Effector CD4-positive, alpha-beta T cell (primary cell): ENCODE data around the gene HMX2. TPM values are rescaled to one million over a fixed set of nuclear protein-coding genes. Genes with fewer than 3 reads are reported as not detected.
A peak's percentile ranks its signal among the peaks of the same experiment; 100 is the strongest.

Source experiments
- DNase-seq: peaks from one replicate; pipeline ENCODE4 v3.0.0-alpha.2; 2020
- total RNA-seq: gene quantifications from one replicate; lab custom pipeline; 2026; lab: John Stamatoyannopoulos, UW

Gene HMX2, protein sequence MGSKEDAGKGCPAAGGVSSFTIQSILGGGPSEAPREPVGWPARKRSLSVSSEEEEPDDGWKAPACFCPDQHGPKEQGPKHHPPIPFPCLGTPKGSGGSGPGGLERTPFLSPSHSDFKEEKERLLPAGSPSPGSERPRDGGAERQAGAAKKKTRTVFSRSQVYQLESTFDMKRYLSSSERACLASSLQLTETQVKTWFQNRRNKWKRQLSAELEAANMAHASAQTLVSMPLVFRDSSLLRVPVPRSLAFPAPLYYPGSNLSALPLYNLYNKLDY
- total RNA-seq = not detected

DNA sequence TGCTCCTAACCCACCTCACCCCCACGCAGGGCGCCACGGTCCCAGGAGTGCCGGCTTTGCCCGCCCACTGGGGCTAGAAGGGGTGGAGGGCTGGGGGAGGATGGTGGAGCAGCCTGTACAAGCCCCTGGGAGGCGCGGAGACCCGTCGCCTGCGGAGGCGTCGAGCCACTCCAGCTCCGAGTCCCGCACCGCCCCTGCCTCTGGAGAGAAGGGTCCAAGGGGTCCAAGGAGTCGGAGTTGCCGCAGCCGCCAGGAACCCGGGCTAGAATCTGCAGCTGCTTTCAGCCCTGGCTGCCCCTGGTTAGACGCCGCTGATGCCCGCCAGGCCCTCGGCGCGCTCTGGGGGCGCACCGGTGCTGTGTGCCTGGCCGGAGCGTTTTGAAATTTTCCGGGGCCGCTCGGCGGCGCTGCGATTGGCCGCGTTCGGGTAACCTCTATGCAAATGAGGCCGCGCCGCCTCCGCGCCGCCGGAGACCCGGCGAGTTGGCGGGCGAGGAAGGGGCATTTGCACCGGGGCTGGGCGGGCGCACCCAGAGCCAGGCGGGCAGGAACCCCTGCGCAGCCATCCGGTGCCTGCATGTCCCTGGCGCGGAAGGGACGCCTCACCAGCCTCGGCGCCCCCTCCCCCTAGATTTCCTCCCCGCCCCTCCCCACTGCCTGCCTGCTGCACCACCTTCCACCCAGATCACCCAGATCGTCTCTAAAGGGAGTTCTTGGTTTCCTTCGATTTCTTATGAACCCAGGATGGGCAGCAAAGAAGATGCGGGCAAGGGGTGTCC, at the start of gene HMX2:
TSS of gene HMX2 (plus strand) at position 502 of the 779 bp plus-strand sequence. CDS start at position 745, 243 bp downstream.
- DNase-seq = no peak

DNA sequence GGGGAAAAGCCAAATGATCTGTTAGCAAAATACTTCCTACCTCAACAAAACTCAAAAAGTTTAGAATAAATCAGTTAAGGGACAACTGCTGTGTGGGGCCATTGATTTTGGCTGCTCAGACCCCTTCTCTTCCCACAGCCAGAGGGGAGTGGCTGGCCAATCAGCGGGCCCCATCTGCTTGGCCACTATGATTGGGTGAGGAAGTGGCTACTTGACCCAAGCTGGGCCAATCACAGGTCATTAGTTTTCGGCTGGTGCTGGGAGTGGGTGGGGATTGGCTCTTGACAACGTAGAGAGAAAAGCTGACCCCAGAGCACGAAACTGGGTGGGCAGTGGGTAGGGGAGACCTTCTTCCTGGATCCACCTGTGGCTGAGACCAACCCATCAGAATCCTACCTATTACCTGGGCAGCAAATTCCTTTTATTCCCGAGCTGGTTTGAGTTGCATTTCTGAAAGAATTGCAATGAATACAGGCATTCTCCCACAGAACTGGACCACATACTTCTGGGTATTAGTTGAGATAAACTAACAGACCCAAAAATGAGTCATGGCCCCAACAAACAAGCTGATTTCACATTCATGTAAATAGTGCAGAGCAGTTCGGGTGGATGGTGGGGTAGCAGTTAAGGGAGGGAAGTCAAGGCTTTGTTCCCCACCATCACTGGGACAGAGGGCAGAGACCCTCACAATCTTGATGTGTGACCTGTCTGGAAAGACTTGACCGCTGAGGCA, 47.7 kb upstream of the HMX2 start:
- DNase-seq = no peak

DNA sequence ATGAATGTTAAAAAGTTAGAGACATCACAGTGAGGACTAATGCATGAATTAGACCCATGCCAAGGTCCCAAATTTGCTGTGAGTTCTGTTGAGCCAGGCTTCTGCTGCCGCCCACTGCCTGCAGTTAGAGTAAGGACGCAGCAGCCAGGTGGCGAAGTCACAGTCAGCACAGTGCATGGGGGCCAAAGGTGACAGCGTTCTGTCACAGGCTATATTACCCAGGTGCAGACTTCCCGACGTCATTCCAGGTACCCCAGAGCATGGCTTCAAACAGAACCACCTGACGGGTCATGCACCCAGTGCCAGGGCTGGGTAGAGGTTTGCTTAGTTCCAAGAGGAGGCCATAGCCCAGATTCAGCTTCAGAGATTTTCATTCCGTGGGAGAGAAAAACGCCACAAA, 46.1 kb upstream of the HMX2 start:
- no peak for DNase-seq

DNA sequence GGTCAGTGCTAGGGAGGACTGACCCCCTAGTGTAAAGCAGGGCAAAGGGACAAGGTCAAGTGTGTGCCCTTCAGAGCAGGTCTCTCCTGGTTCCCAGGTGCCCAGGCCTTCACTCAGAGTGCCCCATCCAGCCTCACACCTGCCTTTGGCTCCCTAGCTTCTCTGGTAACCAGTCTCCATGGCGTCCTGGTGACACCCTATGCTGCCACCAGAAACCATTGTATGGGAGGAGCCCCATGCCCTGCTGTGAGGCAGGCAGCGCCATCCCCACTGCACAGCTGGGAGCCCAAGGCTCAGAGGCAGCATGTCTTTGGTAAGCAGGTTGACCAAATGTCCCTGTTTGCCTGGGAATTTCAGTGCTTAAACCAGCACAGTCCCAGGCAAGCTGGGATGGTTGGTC, 45.3 kb upstream of the HMX2 start:
- no peak for DNase-seq

DNA sequence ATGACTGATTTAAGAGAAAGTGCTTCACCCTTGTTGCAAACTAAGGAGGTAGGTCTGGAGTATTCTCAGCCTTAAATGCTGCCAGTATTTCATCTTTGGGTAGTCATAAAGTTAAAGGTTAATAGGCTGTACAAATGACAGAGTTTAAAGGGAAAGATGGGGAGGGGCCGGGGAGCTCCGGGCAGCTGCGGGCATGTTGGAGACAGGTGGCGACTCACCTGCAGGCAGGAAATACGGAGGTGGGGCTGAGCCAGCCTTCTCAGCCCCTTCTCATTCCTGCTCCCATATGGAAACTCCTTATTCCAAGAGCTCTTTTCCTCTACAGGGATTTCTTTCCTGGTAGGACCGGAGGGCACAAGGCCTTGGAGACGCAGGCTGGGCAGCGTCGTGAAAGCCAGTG, 44.0 kb upstream of the HMX2 start:
- no peak for DNase-seq

DNA sequence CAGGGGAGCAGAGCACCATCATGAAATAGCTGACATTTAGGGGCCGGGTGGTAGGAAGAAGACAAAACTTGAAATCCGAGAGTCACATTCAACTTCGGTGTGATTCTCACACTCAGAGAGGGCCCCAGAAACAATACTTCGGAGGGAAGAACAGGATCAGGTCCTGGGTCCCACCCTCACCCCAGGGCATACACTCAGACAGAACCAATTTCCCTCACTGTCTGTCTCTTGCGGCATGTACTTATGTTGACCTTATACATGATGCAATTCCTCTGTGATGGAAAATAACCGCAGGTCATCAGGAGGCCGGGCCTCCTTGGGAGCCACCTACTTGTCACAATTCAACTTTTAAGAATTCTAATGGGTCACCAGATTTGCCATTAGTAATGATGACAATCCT, 38.5 kb upstream of the HMX2 start:
- no peak for DNase-seq

DNA sequence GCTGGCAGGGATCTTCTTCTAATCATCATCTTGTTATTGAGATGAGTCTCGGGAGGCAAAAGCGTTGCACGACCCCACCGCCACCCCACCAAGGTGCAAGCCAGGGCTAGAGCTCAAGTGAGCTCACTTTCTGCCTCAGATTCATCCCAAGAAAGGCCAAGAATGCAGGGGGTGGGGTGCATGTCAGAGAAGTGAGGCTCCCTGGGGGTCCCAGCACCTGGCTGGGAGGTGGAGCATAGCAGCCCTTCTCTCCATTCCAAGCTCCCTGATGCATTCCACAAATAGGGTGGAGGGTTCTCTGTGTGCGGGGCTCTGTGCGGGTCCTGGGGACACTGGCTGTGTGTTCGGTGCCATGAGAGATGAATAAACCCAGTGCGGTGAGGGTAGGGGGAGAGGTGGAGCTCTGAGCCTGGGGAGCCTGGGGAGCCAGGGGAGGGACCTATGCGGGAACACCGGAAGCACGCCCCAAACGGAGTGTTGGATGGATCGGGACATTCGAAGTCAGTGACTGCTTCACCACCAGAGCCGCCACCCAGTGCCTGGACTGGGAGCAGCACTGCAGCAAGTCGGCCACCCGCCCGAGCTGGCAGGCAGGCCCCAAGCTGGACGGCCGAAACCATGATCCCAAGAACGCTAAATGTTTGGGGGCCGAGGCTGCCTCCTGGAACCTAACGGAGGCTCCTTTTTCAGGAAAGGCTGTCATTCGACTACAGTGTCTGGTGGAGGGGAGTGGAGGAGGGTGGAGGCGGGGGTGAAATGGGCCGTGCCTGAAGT, 30.1 kb upstream of the HMX2 start:
- DNase-seq = no peak

DNA sequence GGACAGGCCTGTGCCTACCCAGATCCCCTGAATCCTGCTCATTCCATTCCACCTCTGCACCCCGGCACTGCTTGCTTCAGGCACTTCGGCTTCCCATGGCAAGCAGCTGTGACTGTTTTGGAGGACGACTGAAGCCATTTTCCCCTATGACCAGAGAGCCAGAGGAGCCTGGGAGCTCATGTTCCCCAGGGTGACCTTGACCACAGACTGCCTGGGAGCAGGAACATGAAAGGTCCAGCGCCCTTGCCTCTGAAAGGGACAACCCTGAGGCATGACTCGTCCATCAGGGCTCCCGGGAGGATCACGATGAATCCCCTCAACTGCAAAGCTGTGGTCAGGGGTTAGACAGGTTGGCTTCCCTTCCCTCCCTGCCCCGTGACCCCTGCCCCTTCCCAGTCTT, 28.9 kb upstream of the HMX2 start:
- DNase-seq = no peak

DNA sequence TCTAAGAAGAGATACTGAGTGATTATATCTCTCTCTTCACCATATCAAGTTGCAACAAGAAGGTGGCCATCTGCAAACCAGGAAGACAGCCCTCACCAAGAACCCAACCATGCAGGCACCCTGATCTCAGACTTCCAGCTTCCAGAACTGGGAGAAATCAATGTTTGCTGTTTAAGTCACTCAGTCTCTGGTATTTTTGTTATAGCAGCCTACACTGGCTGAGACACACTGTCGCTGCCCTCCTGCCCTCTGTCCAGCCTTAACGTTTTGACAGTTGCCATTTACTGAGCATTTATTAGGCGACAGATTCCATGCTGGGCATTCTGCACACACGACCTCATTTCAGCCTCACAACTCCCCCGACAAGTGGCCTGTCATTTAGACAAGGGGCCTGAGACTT, 21.7 kb upstream of the HMX2 start:
- DNase-seq = no peak

DNA sequence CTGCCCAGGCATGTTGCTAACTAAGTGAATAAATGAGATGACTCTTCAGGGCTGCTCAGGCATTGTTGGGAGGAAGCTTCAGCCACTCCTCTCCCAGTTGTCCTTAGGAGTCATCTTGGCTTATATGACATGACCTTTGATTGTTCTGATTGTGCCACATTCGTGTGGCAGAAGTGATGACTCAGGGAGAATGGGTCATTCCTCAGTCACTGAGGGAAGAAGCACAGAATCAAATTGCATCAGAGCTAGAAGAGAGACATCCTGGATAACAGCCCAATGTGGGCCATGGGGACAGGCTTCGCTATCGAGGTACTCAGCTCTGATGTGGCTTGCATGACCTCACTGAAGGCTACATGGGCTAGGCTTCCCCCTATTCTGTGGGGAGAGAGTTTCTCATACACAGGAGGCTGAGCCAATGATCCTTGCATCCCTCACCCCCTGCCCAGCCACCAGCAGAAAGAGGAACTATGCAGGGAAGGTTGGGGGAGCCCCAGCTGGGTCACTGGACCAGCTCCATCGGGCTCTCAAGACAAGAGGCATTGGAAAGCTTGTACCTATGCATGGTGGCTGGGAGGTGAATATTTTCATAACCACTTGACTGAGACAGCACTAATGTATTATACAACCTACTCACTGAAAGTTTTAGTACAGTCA, 18.2 kb upstream of the HMX2 start:
- DNase-seq = no peak

DNA sequence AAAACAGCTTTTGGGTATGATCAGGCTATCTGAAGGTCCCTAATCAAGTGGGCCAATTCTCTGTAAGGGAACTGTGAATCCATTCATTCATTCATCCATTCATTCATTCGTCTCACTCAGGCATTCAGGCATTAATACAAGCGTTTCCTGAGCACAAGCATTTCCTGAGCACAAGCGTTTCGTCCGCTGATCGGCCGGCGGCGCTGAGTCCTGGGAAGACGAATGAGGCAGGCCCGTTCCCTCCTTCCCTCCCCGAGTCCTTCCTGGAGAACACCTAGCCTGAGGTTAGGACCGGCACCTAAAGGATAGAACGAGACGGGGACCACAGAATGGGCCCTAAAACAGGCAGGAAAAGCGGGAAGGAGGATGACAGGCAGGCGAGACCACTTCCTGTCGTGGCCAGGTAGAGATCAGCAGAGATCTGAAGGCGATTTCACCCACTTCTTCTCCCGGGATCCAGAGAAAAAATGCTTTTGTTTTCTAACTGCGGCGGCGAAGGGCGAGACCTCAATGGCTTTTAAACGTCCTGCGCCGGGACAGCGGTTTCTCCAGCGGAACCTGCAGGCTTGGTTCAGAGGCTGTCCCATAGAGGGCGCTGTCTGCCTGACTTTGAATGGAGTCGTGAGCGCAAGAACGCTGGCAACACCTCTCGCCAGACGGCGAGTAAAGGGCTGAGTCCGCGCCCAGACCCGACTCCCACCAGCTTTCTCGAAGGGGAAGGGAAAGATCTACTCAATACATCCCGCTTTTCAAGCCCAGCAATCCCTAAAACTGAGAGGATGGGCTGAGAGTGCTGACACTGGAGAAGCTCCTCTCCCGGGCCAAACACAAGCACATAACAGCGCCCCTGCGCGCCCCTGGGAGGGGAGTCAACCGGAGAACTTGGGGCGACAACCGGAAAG, 15.1 kb upstream of the HMX2 start:
- DNase-seq = peak; percentile 84

DNA sequence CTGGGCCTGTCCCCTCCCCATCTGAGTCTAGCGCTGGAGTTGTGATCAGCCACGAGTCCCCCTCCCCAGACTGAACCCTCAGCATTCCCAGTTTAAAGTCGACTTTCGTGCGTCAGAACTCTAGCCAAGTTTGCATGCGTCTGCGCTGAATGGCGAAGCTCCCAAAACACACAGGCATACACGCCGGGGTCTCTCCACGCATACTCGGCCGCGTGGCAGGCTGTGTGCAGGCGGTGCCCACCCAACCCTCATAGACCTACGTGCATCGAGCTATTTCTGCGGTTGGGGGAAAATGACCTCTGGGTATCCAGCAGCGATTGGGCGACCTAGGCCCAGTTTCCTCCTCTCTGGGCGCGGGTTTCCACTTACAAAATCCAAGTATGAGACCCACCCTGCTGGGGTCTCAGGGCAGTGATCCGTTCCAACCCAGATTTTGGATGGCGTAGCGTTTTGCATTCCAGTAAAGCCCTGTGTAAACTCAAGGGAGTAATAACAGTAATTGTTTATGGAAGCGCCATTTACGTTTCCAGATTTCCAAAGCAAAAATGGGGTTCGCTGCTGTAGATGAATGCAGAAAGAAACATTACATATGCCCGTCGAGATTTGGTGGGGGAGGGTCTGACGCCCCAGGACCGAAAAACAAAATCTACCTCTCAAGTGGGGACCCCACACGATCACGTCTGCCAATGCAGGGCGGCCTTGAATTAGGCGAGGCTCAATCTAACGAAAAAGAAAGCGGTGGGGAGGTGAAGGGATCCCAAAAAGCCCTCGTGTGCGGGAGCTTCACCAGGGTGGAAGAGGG, 14.2 kb upstream of the HMX2 start:
- no peak for DNase-seq

DNA sequence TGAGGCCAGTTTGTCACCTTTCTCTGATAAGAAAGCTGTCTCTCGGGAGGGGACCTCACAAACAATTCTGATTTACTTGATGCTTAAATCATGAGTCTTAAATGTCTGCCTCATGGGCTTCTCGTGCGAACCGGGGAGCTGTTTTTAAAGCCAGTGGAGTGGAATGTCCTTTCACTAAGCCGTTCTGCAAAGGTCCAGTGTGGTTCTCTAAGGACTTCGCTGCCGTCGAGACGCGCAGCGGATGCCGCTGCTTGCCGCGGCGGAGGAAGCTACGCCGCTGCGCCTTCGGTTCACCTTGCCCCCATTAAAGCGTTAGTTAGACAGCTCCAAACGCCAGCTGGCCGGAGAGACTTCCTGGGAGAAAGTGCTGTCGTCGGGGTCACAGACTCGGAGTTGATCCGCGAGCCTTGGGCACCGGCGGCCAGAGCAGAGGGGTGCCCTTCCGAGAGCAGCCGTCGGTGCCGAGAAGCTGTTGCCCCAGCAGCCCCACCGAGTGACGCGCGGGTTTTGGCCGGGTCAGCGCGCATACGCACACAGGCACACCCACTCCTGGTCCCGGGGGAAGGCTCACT, 13.5 kb upstream of the HMX2 start:
- no peak for DNase-seq

DNA sequence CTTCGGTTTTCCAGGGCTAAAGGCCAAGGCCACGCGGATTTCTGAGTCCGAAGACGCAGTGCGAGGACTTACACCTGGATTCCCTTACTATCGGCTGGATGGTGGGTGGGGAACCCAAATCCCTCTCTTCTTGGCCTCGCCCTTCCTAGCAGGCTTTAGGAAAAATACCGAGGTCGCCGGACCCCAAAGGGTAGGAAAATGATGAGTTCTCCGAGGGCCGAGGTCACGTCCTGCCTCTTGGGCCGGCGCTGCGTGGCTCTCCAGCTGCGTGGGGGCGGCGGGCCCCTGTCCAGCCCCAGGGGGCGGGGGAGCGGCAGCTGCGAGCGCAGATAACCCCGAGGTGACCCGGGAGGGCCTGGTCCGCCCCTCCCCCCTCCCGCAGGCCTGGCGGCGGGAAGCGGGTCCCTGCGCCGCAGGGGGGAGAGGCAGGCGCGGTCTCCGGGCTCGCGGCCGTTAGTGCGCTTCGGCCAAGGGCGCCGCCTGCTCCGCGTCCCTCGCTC, 13.0 kb upstream of the HMX2 start:
- DNase-seq = no peak

DNA sequence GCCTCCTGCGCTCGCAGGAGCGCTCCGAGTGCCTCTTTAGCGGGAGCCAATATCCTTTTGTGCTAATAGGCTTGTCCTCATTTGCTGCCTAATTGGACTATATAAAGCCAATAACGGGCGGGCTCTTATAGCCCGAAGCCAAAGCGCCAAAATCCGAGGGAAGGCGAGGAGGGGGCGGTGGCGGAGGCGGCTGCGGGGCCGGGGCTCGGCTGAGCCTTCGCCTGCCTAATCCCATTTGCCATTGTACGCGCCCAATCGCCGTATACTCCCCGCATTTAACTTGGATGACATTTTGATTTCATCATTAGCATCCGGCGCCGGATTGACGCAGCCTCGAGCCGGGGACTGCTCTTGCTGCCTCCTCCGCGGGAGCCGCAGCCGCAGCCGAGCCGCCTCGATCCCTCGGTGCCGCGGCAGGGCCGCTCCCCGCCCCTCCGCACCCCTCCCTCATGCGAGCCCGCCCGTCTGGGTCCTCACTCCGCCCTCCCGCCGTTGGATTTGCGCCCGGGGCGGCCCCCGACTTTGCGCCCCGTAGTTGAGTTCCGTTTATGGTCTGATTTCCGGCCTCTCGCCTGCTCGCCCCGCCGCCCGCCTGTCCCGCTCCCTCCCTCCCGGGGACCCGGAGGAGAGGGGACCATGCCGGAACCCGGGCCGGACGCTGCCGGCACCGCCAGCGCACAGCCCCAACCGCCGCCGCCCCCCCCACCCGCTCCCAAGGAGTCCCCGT, 12.4 kb upstream of the HMX2 start, which contains the start of gene HMX3:
TSS of gene HMX3 (plus strand) at position 556 of the 727 bp plus-strand sequence. CDS start at position 637, 81 bp downstream.
- peak; percentile 41 for DNase-seq

DNA sequence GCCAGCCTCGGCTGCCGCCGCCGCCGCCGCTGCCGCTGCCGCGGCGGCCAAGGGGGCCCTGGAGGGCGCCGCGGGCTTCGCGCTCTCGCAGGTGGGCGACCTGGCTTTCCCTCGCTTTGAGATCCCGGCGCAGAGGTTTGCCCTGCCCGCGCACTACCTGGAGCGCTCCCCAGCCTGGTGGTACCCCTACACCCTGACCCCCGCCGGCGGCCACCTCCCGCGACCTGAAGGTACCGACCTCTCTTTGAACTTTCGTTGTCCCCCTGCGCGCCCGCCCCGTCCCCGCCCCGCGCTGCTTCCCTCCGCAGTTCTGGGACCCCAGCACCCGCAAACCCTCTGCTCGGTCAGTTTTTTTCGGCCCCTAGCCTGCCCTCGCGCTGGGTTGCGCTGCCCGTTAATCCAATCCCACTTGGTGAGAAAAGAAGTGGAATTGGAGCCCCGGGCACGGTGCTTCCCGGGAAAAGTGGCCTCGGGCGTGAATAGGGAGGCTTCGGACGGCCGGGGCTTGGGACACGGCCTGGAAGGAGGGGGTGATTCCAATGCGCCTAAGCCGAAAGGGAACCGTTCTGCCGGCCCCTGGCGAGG, 11.6 kb upstream of the HMX2 start:
- DNase-seq = no peak

DNA sequence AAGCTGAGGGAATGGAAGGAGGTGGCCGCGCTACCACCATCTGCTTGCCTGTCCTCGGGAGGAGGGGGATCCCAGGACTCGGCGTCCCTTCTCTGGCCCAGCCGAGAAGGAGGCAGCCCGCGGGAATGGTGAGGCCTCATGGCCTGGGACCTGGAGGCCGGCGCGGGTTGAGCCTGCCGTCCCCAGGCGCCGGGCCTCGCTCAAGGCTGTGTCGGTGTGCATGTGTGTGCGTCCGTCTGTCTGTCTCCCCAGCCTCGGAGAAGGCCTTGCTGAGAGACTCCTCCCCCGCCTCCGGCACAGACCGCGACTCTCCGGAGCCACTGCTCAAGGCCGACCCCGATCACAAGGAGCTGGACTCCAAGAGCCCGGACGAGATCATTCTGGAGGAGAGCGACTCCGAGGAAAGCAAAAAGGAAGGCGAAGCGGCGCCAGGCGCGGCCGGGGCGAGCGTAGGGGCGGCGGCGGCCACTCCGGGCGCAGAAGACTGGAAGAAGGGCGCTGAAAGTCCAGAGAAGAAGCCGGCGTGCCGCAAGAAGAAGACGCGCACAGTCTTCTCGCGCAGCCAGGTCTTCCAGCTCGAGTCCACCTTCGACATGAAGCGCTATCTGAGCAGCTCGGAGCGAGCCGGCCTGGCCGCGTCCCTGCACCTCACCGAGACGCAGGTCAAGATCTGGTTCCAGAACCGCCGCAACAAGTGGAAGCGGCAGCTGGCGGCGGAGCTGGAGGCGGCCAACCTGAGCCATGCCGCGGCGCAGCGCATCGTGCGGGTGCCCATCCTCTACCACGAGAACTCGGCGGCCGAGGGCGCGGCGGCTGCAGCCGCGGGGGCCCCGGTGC, 10.9 kb upstream of the HMX2 start:
- no peak for DNase-seq

DNA sequence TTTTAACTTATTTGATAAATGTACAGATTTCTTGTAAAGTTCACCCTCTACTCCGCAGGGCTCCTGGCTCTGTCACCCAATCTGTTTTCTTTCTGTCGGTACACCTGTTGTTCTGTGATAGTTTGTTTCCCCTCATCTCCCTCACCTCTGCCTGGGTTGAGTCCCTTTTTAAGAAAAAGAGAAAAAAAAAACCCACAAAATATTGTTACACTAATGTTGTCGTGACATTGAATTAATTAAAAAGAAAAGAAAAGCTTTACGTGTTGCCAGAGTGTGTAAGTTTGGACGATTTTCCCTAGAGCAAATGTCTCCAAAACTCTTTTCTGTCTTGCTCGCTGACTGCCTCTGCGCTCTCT, 8.8 kb upstream of the HMX2 start:
- no peak for DNase-seq
